GM13976 (cell line): ENCODE measurements around the gene FRK.

Source experiments
- DNase-seq: peaks from one replicate; pipeline ENCODE4 v3.0.0; 2012; ENCODE audit warnings: low spot score
- CTCF ChIP-seq: IDR thresholded peaks from 2 replicates; pipeline ENCODE4 v1.5.1; 2012; ENCODE audit warnings: borderline replicate concordance, mild to moderate bottlenecking; ENCODE audit not compliant: insufficient read depth; ENCODE audit errors: extremely low read depth, missing control alignments, control extremely low read depth
- in situ Hi-C: fragments of 300-500 bp; cut with MboI; formaldehyde crosslinking; loops from one replicate; pipeline ENCODE4 v1.12.0; 2022; ENCODE audit warnings: low sequenced_read_pairs, mixed read lengths, inconsistent platforms; ENCODE audit not compliant: unreplicated experiment

FRK gene

GRCh38 chr6:116094041-116094440, 33.4 kb upstream of the FRK start:
- no peak for DNase-seq
- no peak for TF ChIP-seq CTCF
- in situ Hi-C loops, result no loop called here

GRCh38 chr6:116090251-116090650, 29.6 kb upstream of the FRK start:
- no peak for TF ChIP-seq CTCF
- no peak for DNase-seq
- in situ Hi-C loops, result no loop called here

- in situ Hi-C loops, result no loop called here
These were observed 28.3 kb upstream of the FRK start for GRCh38 chr6:116088946-116089345.

GRCh38 chr6:116087437-116088027, 26.8 kb upstream of the FRK start:
- in situ Hi-C loops, result no loop called here
- TF ChIP-seq CTCF, result no peak
- DNase-seq, result no peak

More at GRCh38 chr6:116088946-116089345, 28.3 kb upstream of the FRK start:
- TF ChIP-seq CTCF, result no peak
- no peak for DNase-seq

GRCh38 chr6:116084284-116084683, 23.6 kb upstream of the FRK start:
- no peak for DNase-seq
- TF ChIP-seq CTCF, result no peak
- in situ Hi-C loops, result no loop called here

- no peak for DNase-seq
- in situ Hi-C loops, result no loop called here
- no peak for TF ChIP-seq CTCF
These were observed 22.4 kb upstream of the FRK start for GRCh38 chr6:116083052-116083451.

- in situ Hi-C loops, result no loop called here
These were observed 18.3 kb upstream of the FRK start for GRCh38 chr6:116078945-116079344.

More at GRCh38 chr6:116078945-116079344, 18.3 kb upstream of the FRK start:
- no peak for DNase-seq
- no peak for TF ChIP-seq CTCF
